Measurements from ENCODE around the gene CHST4.

DNA sequence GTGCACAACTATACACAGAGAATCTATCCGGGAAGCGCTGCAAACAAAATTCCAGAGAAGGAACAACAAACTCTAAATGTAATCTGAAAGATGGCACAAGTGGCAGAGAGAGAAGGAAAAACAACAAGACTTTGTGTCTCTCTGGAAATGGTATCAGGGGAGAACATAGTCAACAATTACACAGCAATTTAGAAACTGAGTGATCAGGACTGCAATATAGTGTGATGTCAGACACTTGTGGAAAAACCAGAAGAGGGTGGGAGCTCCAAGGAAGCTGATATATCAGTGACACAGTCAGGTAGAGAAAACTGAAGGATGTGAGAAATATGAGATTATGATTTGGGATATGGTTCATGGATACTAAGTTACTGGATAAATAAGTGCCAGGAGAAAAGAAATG is 45.3 kb upstream of the CHST4 start:
- no peak for TF ChIP-seq ZNF431 (CRISPR knock-in tag; IDR thresholded peaks at IDR 0.05)
- no peak for TF ChIP-seq POLR2AphosphoS5 (IDR thresholded peaks at IDR 0.05; ENCODE audit: control insufficient read depth, insufficient read depth, low read depth, low read length)
- TF ChIP-seq ZFP91 (CRISPR knock-in tag; IDR thresholded peaks at IDR 0.05) = no peak
- TF ChIP-seq, protein P1, sequence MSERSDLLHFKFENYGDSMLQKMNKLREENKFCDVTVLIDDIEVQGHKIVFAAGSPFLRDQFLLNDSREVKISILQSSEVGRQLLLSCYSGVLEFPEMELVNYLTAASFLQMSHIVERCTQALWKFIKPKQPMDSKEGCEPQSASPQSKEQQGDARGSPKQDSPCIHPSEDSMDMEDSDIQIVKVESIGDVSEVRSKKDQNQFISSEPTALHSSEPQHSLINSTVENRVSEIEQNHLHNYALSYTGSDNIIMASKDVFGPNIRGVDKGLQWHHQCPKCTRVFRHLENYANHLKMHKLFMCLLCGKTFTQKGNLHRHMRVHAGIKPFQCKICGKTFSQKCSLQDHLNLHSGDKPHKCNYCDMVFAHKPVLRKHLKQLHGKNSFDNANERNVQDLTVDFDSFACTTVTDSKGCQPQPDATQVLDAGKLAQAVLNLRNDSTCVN (CRISPR knock-in tag; IDR thresholded peaks at IDR 0.05) = no peak
- TF ChIP-seq MYC (IDR thresholded peaks at IDR 0.05; ENCODE audit: low read depth, low read length) = no peak
- TF ChIP-seq MYC (CRISPR knock-in tag; IDR thresholded peaks at IDR 0.05; ENCODE audit: borderline replicate concordance, low read depth) = no peak
- no peak for TF ChIP-seq POLR2A (conservative IDR thresholded peaks at IDR 0.05)
- TF ChIP-seq, protein P2, sequence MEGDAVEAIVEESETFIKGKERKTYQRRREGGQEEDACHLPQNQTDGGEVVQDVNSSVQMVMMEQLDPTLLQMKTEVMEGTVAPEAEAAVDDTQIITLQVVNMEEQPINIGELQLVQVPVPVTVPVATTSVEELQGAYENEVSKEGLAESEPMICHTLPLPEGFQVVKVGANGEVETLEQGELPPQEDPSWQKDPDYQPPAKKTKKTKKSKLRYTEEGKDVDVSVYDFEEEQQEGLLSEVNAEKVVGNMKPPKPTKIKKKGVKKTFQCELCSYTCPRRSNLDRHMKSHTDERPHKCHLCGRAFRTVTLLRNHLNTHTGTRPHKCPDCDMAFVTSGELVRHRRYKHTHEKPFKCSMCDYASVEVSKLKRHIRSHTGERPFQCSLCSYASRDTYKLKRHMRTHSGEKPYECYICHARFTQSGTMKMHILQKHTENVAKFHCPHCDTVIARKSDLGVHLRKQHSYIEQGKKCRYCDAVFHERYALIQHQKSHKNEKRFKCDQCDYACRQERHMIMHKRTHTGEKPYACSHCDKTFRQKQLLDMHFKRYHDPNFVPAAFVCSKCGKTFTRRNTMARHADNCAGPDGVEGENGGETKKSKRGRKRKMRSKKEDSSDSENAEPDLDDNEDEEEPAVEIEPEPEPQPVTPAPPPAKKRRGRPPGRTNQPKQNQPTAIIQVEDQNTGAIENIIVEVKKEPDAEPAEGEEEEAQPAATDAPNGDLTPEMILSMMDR (IDR thresholded peaks at IDR 0.05 in 2 of 3, conservative IDR thresholded peaks at IDR 0.05 in 1 of 3; ENCODE audit: insufficient read depth in 2 of 3, low read depth in 1 of 3, low read length in 3 of 3) = no peak
- no peak for TF ChIP-seq SIX5 (IDR thresholded peaks at IDR 0.05; ENCODE audit: borderline replicate concordance in 1 of 2, insufficient read depth in 1 of 2, low read depth in 1 of 2, low read length in 2 of 2)

Measured in K562 (cell line).